HEK293 (cell line): ENCODE data around the gene AGPAT4.

Experiments
- KLF10 ChIP-seq: fragments of 450-650 bp; IDR thresholded peaks from 2 replicates; pipeline ENCODE4 v1.5.1; 2018; ENCODE audit warnings: missing biosample characterization, mild to moderate bottlenecking, missing genetic modification characterization
- ZBTB11 ChIP-seq: fragments of 450-650 bp; formaldehyde crosslinking; conservative IDR thresholded peaks from 2 replicates; pipeline ENCODE4 v1.5.1; 2016; ENCODE audit warnings: low read depth, missing biosample characterization, missing genetic modification characterization
- ZNF274 ChIP-seq, 2 experiments: fragments of 200-500 bp in 1 of 2; fragments of 450-650 bp in 1 of 2; sonication (Bioruptor generic) in 1 of 2; formaldehyde crosslinking in 1 of 2; IDR thresholded peaks; 2 replicates each; pipeline versions ENCODE4 v1.5.1 to v1.6.1; 2014 to 2016; ENCODE audit warnings: borderline replicate concordance in 1 of 2, inconsistent platforms in 1 of 2, low read length in 1 of 2, missing biosample characterization in 1 of 2, missing genetic modification characterization in 1 of 2
- ZNF280D ChIP-seq: fragments of 450-650 bp; formaldehyde crosslinking; IDR thresholded peaks from 2 replicates; pipeline ENCODE4 v1.5.1; 2016; ENCODE audit warnings: missing biosample characterization, missing genetic modification characterization
- ZNF623 ChIP-seq: fragments of 450-650 bp; formaldehyde crosslinking; IDR thresholded peaks from 2 replicates; pipeline ENCODE4 v1.5.1; 2016; ENCODE audit warnings: missing biosample characterization, missing genetic modification characterization
- ZNF837 ChIP-seq: fragments of 450-650 bp; formaldehyde crosslinking; IDR thresholded peaks from 2 replicates; pipeline ENCODE4 v1.5.1; 2016; ENCODE audit warnings: missing biosample characterization, missing genetic modification characterization
- ZSCAN4 ChIP-seq: fragments of 450-650 bp; formaldehyde crosslinking; IDR thresholded peaks from 2 replicates; pipeline ENCODE4 v1.5.1; 2017; ENCODE audit warnings: missing biosample characterization, missing genetic modification characterization
- TF ChIP-seq, protein P1 (sequence below): fragments of 450-650 bp; formaldehyde crosslinking; IDR thresholded peaks from 2 replicates; pipeline ENCODE4 v1.5.1; 2016; ENCODE audit warnings: missing biosample characterization, missing genetic modification characterization
- TF ChIP-seq, protein P2 (sequence below): fragments of 450-650 bp; formaldehyde crosslinking; conservative IDR thresholded peaks from 2 replicates; pipeline ENCODE4 v1.5.1; 2016; ENCODE audit warnings: low read depth, missing biosample characterization, missing genetic modification characterization

- TF ChIP-seq ZNF280D (no peak), ZNF837 (tag by site-specific recombination) (no peak), ZSCAN4 (tag by site-specific recombination) (no peak), ZNF623 (no peak), ZNF274 (IDR thresholded peaks at IDR 0.05; ENCODE audit: low read length) (no peak), ZNF274 (tag by site-specific recombination; IDR thresholded peaks at IDR 0.05; ENCODE audit: borderline replicate concordance) (no peak), ZBTB11 (tag by site-specific recombination) (no peak), KLF10 (tag by site-specific recombination) (no peak)
- TF ChIP-seq, protein P1, sequence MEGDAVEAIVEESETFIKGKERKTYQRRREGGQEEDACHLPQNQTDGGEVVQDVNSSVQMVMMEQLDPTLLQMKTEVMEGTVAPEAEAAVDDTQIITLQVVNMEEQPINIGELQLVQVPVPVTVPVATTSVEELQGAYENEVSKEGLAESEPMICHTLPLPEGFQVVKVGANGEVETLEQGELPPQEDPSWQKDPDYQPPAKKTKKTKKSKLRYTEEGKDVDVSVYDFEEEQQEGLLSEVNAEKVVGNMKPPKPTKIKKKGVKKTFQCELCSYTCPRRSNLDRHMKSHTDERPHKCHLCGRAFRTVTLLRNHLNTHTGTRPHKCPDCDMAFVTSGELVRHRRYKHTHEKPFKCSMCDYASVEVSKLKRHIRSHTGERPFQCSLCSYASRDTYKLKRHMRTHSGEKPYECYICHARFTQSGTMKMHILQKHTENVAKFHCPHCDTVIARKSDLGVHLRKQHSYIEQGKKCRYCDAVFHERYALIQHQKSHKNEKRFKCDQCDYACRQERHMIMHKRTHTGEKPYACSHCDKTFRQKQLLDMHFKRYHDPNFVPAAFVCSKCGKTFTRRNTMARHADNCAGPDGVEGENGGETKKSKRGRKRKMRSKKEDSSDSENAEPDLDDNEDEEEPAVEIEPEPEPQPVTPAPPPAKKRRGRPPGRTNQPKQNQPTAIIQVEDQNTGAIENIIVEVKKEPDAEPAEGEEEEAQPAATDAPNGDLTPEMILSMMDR = no peak
- TF ChIP-seq, protein P2, sequence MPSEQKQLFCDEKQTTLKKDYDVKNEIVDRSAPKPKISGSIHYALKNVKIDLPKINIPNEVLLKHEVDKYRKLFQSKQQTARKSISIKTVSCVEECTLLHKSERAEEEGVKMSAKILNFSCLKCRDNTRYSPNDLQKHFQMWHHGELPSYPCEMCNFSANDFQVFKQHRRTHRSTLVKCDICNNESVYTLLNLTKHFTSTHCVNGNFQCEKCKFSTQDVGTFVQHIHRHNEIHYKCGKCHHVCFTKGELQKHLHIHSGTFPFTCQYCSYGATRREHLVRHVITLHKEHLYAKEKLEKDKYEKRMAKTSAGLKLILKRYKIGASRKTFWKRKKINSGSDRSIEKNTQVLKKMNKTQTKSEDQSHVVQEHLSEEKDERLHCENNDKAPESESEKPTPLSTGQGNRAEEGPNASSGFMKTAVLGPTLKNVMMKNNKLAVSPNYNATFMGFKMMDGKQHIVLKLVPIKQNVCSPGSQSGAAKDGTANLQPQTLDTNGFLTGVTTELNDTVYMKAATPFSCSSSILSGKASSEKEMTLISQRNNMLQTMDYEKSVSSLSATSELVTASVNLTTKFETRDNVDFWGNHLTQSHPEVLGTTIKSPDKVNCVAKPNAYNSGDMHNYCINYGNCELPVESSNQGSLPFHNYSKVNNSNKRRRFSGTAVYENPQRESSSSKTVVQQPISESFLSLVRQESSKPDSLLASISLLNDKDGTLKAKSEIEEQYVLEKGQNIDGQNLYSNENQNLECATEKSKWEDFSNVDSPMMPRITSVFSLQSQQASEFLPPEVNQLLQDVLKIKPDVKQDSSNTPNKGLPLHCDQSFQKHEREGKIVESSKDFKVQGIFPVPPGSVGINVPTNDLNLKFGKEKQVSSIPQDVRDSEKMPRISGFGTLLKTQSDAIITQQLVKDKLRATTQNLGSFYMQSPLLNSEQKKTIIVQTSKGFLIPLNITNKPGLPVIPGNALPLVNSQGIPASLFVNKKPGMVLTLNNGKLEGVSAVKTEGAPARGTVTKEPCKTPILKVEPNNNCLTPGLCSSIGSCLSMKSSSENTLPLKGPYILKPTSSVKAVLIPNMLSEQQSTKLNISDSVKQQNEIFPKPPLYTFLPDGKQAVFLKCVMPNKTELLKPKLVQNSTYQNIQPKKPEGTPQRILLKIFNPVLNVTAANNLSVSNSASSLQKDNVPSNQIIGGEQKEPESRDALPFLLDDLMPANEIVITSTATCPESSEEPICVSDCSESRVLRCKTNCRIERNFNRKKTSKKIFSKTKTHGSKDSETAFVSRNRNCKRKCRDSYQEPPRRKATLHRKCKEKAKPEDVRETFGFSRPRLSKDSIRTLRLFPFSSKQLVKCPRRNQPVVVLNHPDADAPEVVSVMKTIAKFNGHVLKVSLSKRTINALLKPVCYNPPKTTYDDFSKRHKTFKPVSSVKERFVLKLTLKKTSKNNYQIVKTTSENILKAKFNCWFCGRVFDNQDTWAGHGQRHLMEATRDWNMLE = no peak
Observed at GRCh38 chr6:161194374-161194773, 79.5 kb downstream of the AGPAT4 start.
